ENCODE data around the gene TNFSF11. TPM values are rescaled to one million over a fixed set of nuclear protein-coding genes. Genes with fewer than 3 reads are reported as not detected.
A peak's percentile ranks its signal among the peaks of the same experiment; 100 is the strongest.

Gene TNFSF11
- total and polyA plus RNA-seq, 9 donors = 0.04 to 0.22 TPM; not detected in 7

GRCh38 chr13:42651936-42652641 lies 78.1 kb downstream of the TNFSF11 start:
- Histone ChIP-seq H3K4me3 (ENCODE audit: low read length) (no peak overlapping the region), H3K27me3 (ENCODE audit: control insufficient read depth, insufficient read depth, low read length) (peaks cover 2% of the 10 kb centered on the region), H3K36me3 (ENCODE audit: control insufficient read depth, insufficient read depth, low read length) (no peaks in the 10 kb centered on the region), H3K9me3 (replicated peaks; ENCODE audit: control insufficient read depth, low read depth, low read length) (no peaks in the 10 kb centered on the region), H3K4me1 (ENCODE audit: control insufficient read depth, insufficient read depth, low read length) (no peaks in the 10 kb centered on the region), H3K27ac (ENCODE audit: low read length) (no peak overlapping the region)
- DNase-seq = no peak
- 100% methylated on average over 2 of the region's 6 CpGs for WGBS (ENCODE audit: insufficient coverage)

GRCh38 chr13:42652642-42653415 lies 78.9 kb downstream of the TNFSF11 start:
- WGBS (ENCODE audit: insufficient coverage) = no CpG with 5 or more reads among the region's 1 CpG
- H3K27ac ChIP-seq (ENCODE audit: low read length) = no peak overlapping the region
- H3K36me3 ChIP-seq (ENCODE audit: control insufficient read depth, insufficient read depth, low read length) = no peaks in the 10 kb centered on the region
- DNase-seq = no peak
- H3K4me3 ChIP-seq (ENCODE audit: low read length) = no peak overlapping the region
- H3K4me1 ChIP-seq (ENCODE audit: control insufficient read depth, insufficient read depth, low read length) = no peaks in the 10 kb centered on the region
- peaks cover 2% of the 10 kb centered on the region for H3K27me3 ChIP-seq (ENCODE audit: control insufficient read depth, insufficient read depth, low read length)
- no peaks in the 10 kb centered on the region for H3K9me3 ChIP-seq (replicated peaks; ENCODE audit: control insufficient read depth, low read depth, low read length)

GRCh38 chr13:42653679-42654078 lies 79.7 kb downstream of the TNFSF11 start:
- no peaks in the 10 kb centered on the region for H3K36me3 ChIP-seq (ENCODE audit: control insufficient read depth, insufficient read depth, low read length)
- no peak overlapping the region for H3K27ac ChIP-seq (ENCODE audit: low read length)
- H3K27me3 ChIP-seq (ENCODE audit: control insufficient read depth, insufficient read depth, low read length) = peaks cover 2% of the 10 kb centered on the region
- no peak overlapping the region for H3K4me3 ChIP-seq (ENCODE audit: low read length)
- no peak for DNase-seq
- 67% methylated on average over 1 of the region's 3 CpGs for WGBS (ENCODE audit: insufficient coverage)
- no peaks in the 10 kb centered on the region for H3K4me1 ChIP-seq (ENCODE audit: control insufficient read depth, insufficient read depth, low read length)
- H3K9me3 ChIP-seq (replicated peaks; ENCODE audit: control insufficient read depth, low read depth, low read length) = no peaks in the 10 kb centered on the region

- Histone ChIP-seq H3K27me3 (ENCODE audit: control insufficient read depth, insufficient read depth, low read length) (peaks cover 2% of the 10 kb centered on the region), H3K4me1 (ENCODE audit: control insufficient read depth, insufficient read depth, low read length) (no peaks in the 10 kb centered on the region), H3K27ac (ENCODE audit: low read length) (no peak overlapping the region), H3K4me3 (ENCODE audit: low read length) (no peak overlapping the region), H3K36me3 (ENCODE audit: control insufficient read depth, insufficient read depth, low read length) (no peaks in the 10 kb centered on the region), H3K9me3 (replicated peaks; ENCODE audit: control insufficient read depth, low read depth, low read length) (no peaks in the 10 kb centered on the region)
- DNase-seq = no peak
These were observed 80.3 kb downstream of the TNFSF11 start for GRCh38 chr13:42654212-42654611.

- Histone ChIP-seq H3K27ac (ENCODE audit: low read length) (no peak overlapping the region), H3K9me3 (replicated peaks; ENCODE audit: control insufficient read depth, low read depth, low read length) (no peaks in the 10 kb centered on the region), H3K36me3 (ENCODE audit: control insufficient read depth, insufficient read depth, low read length) (no peaks in the 10 kb centered on the region), H3K4me1 (ENCODE audit: control insufficient read depth, insufficient read depth, low read length) (no peaks in the 10 kb centered on the region), H3K27me3 (ENCODE audit: control insufficient read depth, insufficient read depth, low read length) (peaks cover 2% of the 10 kb centered on the region), H3K4me3 (ENCODE audit: low read length) (no peak overlapping the region)
- DNase-seq = no peak
- no CpG with 5 or more reads among the region's 1 CpG for WGBS (ENCODE audit: insufficient coverage)
These were observed 80.8 kb downstream of the TNFSF11 start for GRCh38 chr13:42654722-42655121.

GRCh38 chr13:42656161-42656560 lies 82.2 kb downstream of the TNFSF11 start:
- H3K27me3 ChIP-seq (ENCODE audit: control insufficient read depth, insufficient read depth, low read length) = peaks cover 2% of the 10 kb centered on the region
- no peaks in the 10 kb centered on the region for H3K9me3 ChIP-seq (replicated peaks; ENCODE audit: control insufficient read depth, low read depth, low read length)
- H3K4me1 ChIP-seq (ENCODE audit: control insufficient read depth, insufficient read depth, low read length) = peaks cover 3% of the 10 kb centered on the region
- peak; percentile 16 for DNase-seq
- 0% methylated on average over 1 of the region's 1 CpG for WGBS (ENCODE audit: insufficient coverage)
- H3K4me3 ChIP-seq (ENCODE audit: low read length) = no peak overlapping the region
- no peaks in the 10 kb centered on the region for H3K36me3 ChIP-seq (ENCODE audit: control insufficient read depth, insufficient read depth, low read length)
- no peak overlapping the region for H3K27ac ChIP-seq (ENCODE audit: low read length)

GRCh38 chr13:42656958-42657357 lies 83.0 kb downstream of the TNFSF11 start:
- H3K27ac ChIP-seq (ENCODE audit: low read length) = no peak overlapping the region
- no peak overlapping the region for H3K4me3 ChIP-seq (ENCODE audit: low read length)
- no peaks in the 10 kb centered on the region for H3K9me3 ChIP-seq (replicated peaks; ENCODE audit: control insufficient read depth, low read depth, low read length)
- H3K4me1 ChIP-seq (ENCODE audit: control insufficient read depth, insufficient read depth, low read length) = peaks cover 3% of the 10 kb centered on the region
- H3K36me3 ChIP-seq (ENCODE audit: control insufficient read depth, insufficient read depth, low read length) = no peaks in the 10 kb centered on the region
- no CpG with 5 or more reads among the region's 5 CpGs for WGBS (ENCODE audit: insufficient coverage)
- H3K27me3 ChIP-seq (ENCODE audit: control insufficient read depth, insufficient read depth, low read length) = peaks cover 2% of the 10 kb centered on the region
- DNase-seq = no peak

Other genes starting within 250 kb of the TNFSF11 start
- 0.09 TPM for gene FAM216B, start 207.4 kb downstream of the TNFSF11 start, total RNA-seq
- under 1 TPM in 5 of 8 donors, not detected in 3; 0.11 to 0.49 (median 0.34) TPM for gene FAM216B, start 207.4 kb downstream of the TNFSF11 start, polyA plus RNA-seq (ENCODE audit: insufficient read depth in 1 of 8, insufficient read length in 8 of 8, low replicate concordance in 1 of 8)